Testis (tissue), 3 donors: ENCODE results near the gene ANKRD55. TPM values are rescaled to one million over a fixed set of nuclear protein-coding genes. Genes with fewer than 3 reads are reported as not detected.
"Not testable (repeated sequence)": the region's sequence is repeated elsewhere in the genome, so short reads cannot be mapped to it uniquely, and the experiment has no call there.

ENCODE experiments used
- DNase-seq: peaks from one replicate; pipeline ENCODE4 v3.0.0-alpha.2; 2019
- H3K27ac ChIP-seq, 2 donors: fragments of 200-600 bp; sonication (generic); one replicate each; pipeline ENCODE4 v1.5.1; 2019
- H3K27me3 ChIP-seq: fragments of 200-600 bp; sonication (generic); one replicate; pipeline ENCODE4 v1.5.1; 2019
- H3K36me3 ChIP-seq: fragments of 200-600 bp; sonication (generic); one replicate; pipeline ENCODE4 v1.5.1; 2017; ENCODE audit warnings: low read depth; ENCODE audit errors: missing control alignments
- H3K4me1 ChIP-seq: fragments of 200-600 bp; sonication (generic); one replicate; pipeline ENCODE4 v1.5.1; 2019
- H3K4me3 ChIP-seq, 2 donors: fragments of 200-600 bp; sonication (generic); one replicate each; pipeline ENCODE4 v1.5.1; 2017 to 2019
- H3K9me3 ChIP-seq: fragments of 200-600 bp; sonication (generic); one replicate; pipeline ENCODE4 v1.5.1; 2017
- CTCF ChIP-seq, 3 experiments: fragments of 450-650 bp in 2 of 3; fragments of 200-600 bp in 1 of 3; sonication (generic) in 1 of 3; IDR thresholded peaks; one replicate each; pipeline ENCODE4 v1.5.1; 2016 to 2019; ENCODE audit warnings: antibody characterized with exemption in 3 of 3, mild to moderate bottlenecking in 2 of 3, moderate library complexity in 1 of 3
- POLR2A ChIP-seq: fragments of 450-650 bp; IDR thresholded peaks from one replicate; pipeline ENCODE4 v1.6.1; 2017; ENCODE audit warnings: antibody characterized with exemption, mild to moderate bottlenecking, moderate library complexity
- WGBS, 2 donors: methylation state at CpG; one replicate each; pipeline ENCODE4 v1.1.5; 2018; 5-methylcytosine and 5-hydroxymethylcytosine counted together
- intact Hi-C: fragments of 100-400 bp; cut with DNase I; formaldehyde crosslinking; loops from one replicate; pipeline ENCODE4 v1.15.1; 2023; ENCODE audit warnings: low total_unique reads
- polyA plus RNA-seq: library from polyadenylated mRNA; stranded (reverse); fragments of 350-450 nt; fragmentation: Illumina TruSeq; extraction: RNeasy Lipid Tissue Mini Kit (QIAGEN cat#74804); gene quantifications from one replicate; pipeline ENCODE4 v1.2.3, GENCODE V29; 2014; ENCODE audit warnings: low read depth, low replicate concordance; ENCODE audit not compliant: insufficient read depth
- total RNA-seq, 2 donors: library from RNA; depleted of rRNA; stranded (reverse); fragments of >200 nt; gene quantifications; one replicate each; pipeline ENCODE4 v1.2.3, GENCODE V29; 2016

The ANKRD55 gene
- total and polyA plus RNA-seq, 3 donors from 2014 or later, result 6.1 to 28.1 (median 6.2) TPM

- Histone ChIP-seq H3K36me3 (no peaks in the 10 kb centered on the region), H3K4me3 (no peak overlapping the region), H3K27ac (no peak overlapping the region), H3K4me1 (peaks cover 2% of the 10 kb centered on the region), H3K27me3 (no peaks in the 10 kb centered on the region), H3K9me3 (no peaks in the 10 kb centered on the region)
- WGBS, 2 donors, result 95 to 98% methylated on average over 4 of the region's 4 CpGs
- TF ChIP-seq CTCF (IDR thresholded peaks at IDR 0.05) (no peak), POLR2A (no peak)
- intact Hi-C loops, result no loop called here
- no peak for DNase-seq
These were observed 74.7 kb downstream of the ANKRD55 start for GRCh38 chr5:56158331-56158960.

GRCh38 chr5:56157191-56157621 is 75.9 kb downstream of the ANKRD55 start:
- H3K9me3 ChIP-seq, H3K4me3 ChIP-seq, intact Hi-C loops, DNase-seq, H3K27me3 ChIP-seq, H3K27ac ChIP-seq, H3K4me1 ChIP-seq, H3K36me3 ChIP-seq: not testable (repeated sequence)
- 53 to 62% methylated on average over 5 of the region's 5 CpGs for WGBS, 2 donors

GRCh38 chr5:56156585-56157190 is 76.4 kb downstream of the ANKRD55 start:
- H3K27me3 ChIP-seq, H3K27ac ChIP-seq, H3K4me1 ChIP-seq, H3K9me3 ChIP-seq, H3K36me3 ChIP-seq, intact Hi-C loops, DNase-seq, H3K4me3 ChIP-seq: not testable (repeated sequence)
- 74 to 77% methylated on average over 6 of the region's 6 CpGs for WGBS, 2 donors

- H3K4me3 ChIP-seq, result no peak overlapping the region
- intact Hi-C loops, result no loop called here
- peak; percentile 25 for DNase-seq
- no peaks in the 10 kb centered on the region for H3K9me3 ChIP-seq
- peaks cover 2% of the 10 kb centered on the region for H3K4me1 ChIP-seq
- 88 to 95% methylated on average over 4 of the region's 4 CpGs for WGBS, 2 donors
- H3K27ac ChIP-seq, result no peak overlapping the region
- no peaks in the 10 kb centered on the region for H3K36me3 ChIP-seq
- no peak for TF ChIP-seq POLR2A
- TF ChIP-seq CTCF (IDR thresholded peaks at IDR 0.05), result no peak
- no peaks in the 10 kb centered on the region for H3K27me3 ChIP-seq
These were observed 77.0 kb downstream of the ANKRD55 start for GRCh38 chr5:56155992-56156584.

GRCh38 chr5:56154732-56155484 is 78.2 kb downstream of the ANKRD55 start:
- no peaks in the 10 kb centered on the region for H3K9me3 ChIP-seq
- WGBS, 2 donors, result 73 to 77% methylated on average over 8 to 9 of the region's 9 CpGs
- no peak for TF ChIP-seq POLR2A
- TF ChIP-seq CTCF (IDR thresholded peaks at IDR 0.05), result no peak
- H3K36me3 ChIP-seq, result no peaks in the 10 kb centered on the region
- H3K4me3 ChIP-seq, result no peak overlapping the region
- peaks cover 2% of the 10 kb centered on the region for H3K4me1 ChIP-seq
- H3K27me3 ChIP-seq, result no peaks in the 10 kb centered on the region
- no peak for DNase-seq
- H3K27ac ChIP-seq, result peak overlapping the region in 1 of 2 donors; percentile 15
- intact Hi-C loops, result no loop called here
